Spleen (tissue), 11 donors: Measurements from ENCODE around the gene ATXN7. TPM values are rescaled to one million over a fixed set of nuclear protein-coding genes. Genes with fewer than 3 reads are reported as not detected.

Source experiments
- DNase-seq: peaks from one replicate; pipeline ENCODE4 v3.0.0-alpha.2; 2020
- H3K27ac ChIP-seq, 8 donors: fragments of 200-600 bp; sonication (generic) in 7 of 8; 1 replicate in 4 of 8; 2 replicates in 4 of 8; pipeline versions ENCODE4 v1.5.0 to v1.8.0; 2016 to 2021; ENCODE audit warnings: inconsistent platforms in 4 of 8, mild to moderate bottlenecking in 4 of 8, moderate library complexity in 1 of 8
- H3K27me3 ChIP-seq, 7 donors: fragments of 200-600 bp; sonication (generic) in 6 of 7; replicated peaks in 1 of 7; 1 replicate in 4 of 7; 2 replicates in 3 of 7; pipeline versions ENCODE4 v1.5.0 to v1.8.0; 2016 to 2021; ENCODE audit warnings: inconsistent platforms in 3 of 7, mild to moderate bottlenecking in 1 of 7
- H3K36me3 ChIP-seq, 6 donors: fragments of 200-600 bp; sonication (generic) in 5 of 6; 1 replicate in 4 of 6; 2 replicates in 2 of 6; pipeline versions ENCODE4 v1.5.0 to v1.8.0; 2016 to 2021; ENCODE audit warnings: inconsistent platforms in 2 of 6
- H3K4me1 ChIP-seq, 6 donors: fragments of 200-600 bp; sonication (generic) in 5 of 6; 1 replicate in 3 of 6; 2 replicates in 3 of 6; pipeline versions ENCODE4 v1.5.0 to v1.8.0; 2016 to 2021; ENCODE audit warnings: inconsistent platforms in 3 of 6
- H3K4me3 ChIP-seq, 8 donors: fragments of 200-600 bp; sonication (generic) in 7 of 8; 1 replicate in 4 of 8; 2 replicates in 4 of 8; pipeline versions ENCODE4 v1.5.0 to v1.8.0; 2016 to 2021; ENCODE audit warnings: inconsistent platforms in 4 of 8, mild to moderate bottlenecking in 4 of 8, moderate library complexity in 2 of 8
- H3K9me3 ChIP-seq, 8 donors: fragments of 200-600 bp; sonication (generic) in 7 of 8; 1 replicate in 4 of 8; 2 replicates in 4 of 8; pipeline versions ENCODE4 v1.5.0 to v1.8.0; 2016 to 2021; ENCODE audit warnings: inconsistent platforms in 4 of 8
- CTCF ChIP-seq, 11 experiments: fragments of 200-600 bp in 7 of 11; fragments of 450-650 bp in 4 of 11; sonication (generic) in 4 of 11; IDR thresholded peaks in 8 of 11; conservative IDR thresholded peaks in 3 of 11; 1 replicate in 7 of 11; 2 replicates in 4 of 11; pipeline versions ENCODE4 v1.4.0 to v1.8.0; 2016 to 2021; ENCODE audit warnings: antibody characterized with exemption in 11 of 11, inconsistent platforms in 4 of 11, mild to moderate bottlenecking in 1 of 11
- POLR2A ChIP-seq, 3 donors: fragments of 450-650 bp; IDR thresholded peaks; one replicate each; pipeline ENCODE4 v1.5.1; 2017; ENCODE audit warnings: antibody characterized with exemption in 3 of 3, mild to moderate bottlenecking in 1 of 3
- POLR2AphosphoS5 ChIP-seq, 3 donors: sonication (generic); formaldehyde crosslinking; IDR thresholded peaks; one replicate each; pipeline ENCODE4 v1.5.1; 2017; ENCODE audit warnings: antibody characterized with exemption in 3 of 3
- WGBS, 5 donors: extraction: QIAGEN DNeasy Blood & Tissue Kit in 3 of 5; methylation state at CpG; one replicate each; pipeline versions ENCODE4 v1.1.5 to v1.1.7; 2013 to 2018; 5-methylcytosine and 5-hydroxymethylcytosine counted together
- intact Hi-C: fragments of 100-400 bp; cut with DNase I; formaldehyde crosslinking; loops from one replicate; pipeline ENCODE4 v1.15.0; 2023; ENCODE audit warnings: low total_unique reads
- polyA plus RNA-seq, 3 donors: library from polyadenylated mRNA; stranded (reverse); fragments of 200-250 nt; gene quantifications; one replicate each; pipeline ENCODE4 v1.2.1, GENCODE V29; 2013
- total RNA-seq, 7 donors: library from RNA; depleted of rRNA in 3 of 7; stranded (reverse); fragments of >200 nt in 3 of 7; fragmentation: NEBNext Ultra II Directional in 4 of 7; extraction: Animal tissue kit (Norgen Biotek cat#: 25700) in 4 of 7; gene quantifications; one replicate each; pipeline versions ENCODE4 v1.1.0 to v1.2.1, GENCODE V29; 2016 to 2021
- donor health status: healthy with polysubstance abuse.
- donor health status: DM: no; HTN: no; CAD: no; lungs with moderate emphysema.
- donor health status: DM: no; HTN: no; CAD: no.
- donor health status: Bipolar disorder and iron deficiency.
- donor health status: healthy.
- donor health status: DM: no; HTN: no; CAD: no.
- donor health status: DM: yes; HTN: yes; CAD: no.

ATXN7 gene
- total and polyA plus RNA-seq, 10 donors = 1.9 to 91.8 (median 54.7) TPM

- H3K4me3 ChIP-seq = no peak overlapping the region
- DNase-seq = no peak
- TF ChIP-seq CTCF (IDR thresholded peaks at IDR 0.05 in 8 of 11, conservative IDR thresholded peaks at IDR 0.05 in 3 of 11) = peak; percentile 70 to 89 (median 85)
- no peak for TF ChIP-seq POLR2AphosphoS5 (IDR thresholded peaks at IDR 0.05)
- peaks cover 0 to 6% (median 0%) of the 10 kb centered on the region in 6 donors for H3K4me1 ChIP-seq
- H3K36me3 ChIP-seq = no peaks in the 10 kb centered on the region
- no peaks in the 10 kb centered on the region for H3K27me3 ChIP-seq
- intact Hi-C loops = loop anchor here (5.0 kb wide), 1 partner anchor 466 kb away; no protein-coding TSS in a partner anchor
- 43 to 49% (median 46%) methylated on average over 10 of the region's 10 CpGs for WGBS, 5 donors
- no peak overlapping the region for H3K27ac ChIP-seq
- no peaks in the 10 kb centered on the region for H3K9me3 ChIP-seq
Measured at GRCh38 chr3:63818282-63819150, 45.2 kb upstream of the ATXN7 start.

GRCh38 chr3:63819151-63819398 is 44.6 kb upstream of the ATXN7 start, which contains the start of gene C3orf49:
C3orf49 (plus strand) TSS chr3:63819299; CDS start chr3:63819472, 173 bp downstream.
- H3K4me1 ChIP-seq = peaks cover 0 to 6% (median 0%) of the 10 kb centered on the region in 6 donors
- H3K9me3 ChIP-seq = no peaks in the 10 kb centered on the region
- TF ChIP-seq POLR2AphosphoS5 (IDR thresholded peaks at IDR 0.05) (no peak), POLR2A (IDR thresholded peaks at IDR 0.05) (no peak), CTCF (IDR thresholded peaks at IDR 0.05 in 8 of 11, conservative IDR thresholded peaks at IDR 0.05 in 3 of 11) (no peak)
- no peak for DNase-seq
- no peak within 1 kb of the TSS for H3K27ac ChIP-seq
- intact Hi-C loops = loop anchor here (5.0 kb wide), 1 partner anchor 467 kb away; no protein-coding TSS in a partner anchor
- H3K27me3 ChIP-seq = no peaks in the 10 kb centered on the region
- no peaks in the 10 kb centered on the region for H3K36me3 ChIP-seq
- H3K4me3 ChIP-seq = no peak within 1 kb of the TSS
- 93 to 100% (median 97%) methylated on average over 1 of the region's 1 CpG for WGBS, 5 donors

GRCh38 chr3:63824309-63824708 is 39.4 kb upstream of the ATXN7 start:
- Histone ChIP-seq H3K27ac (no peak overlapping the region), H3K9me3 (no peaks in the 10 kb centered on the region), H3K27me3 (no peaks in the 10 kb centered on the region), H3K36me3 (peaks cover 0 to 21% (median 2%) of the 10 kb centered on the region in 6 donors), H3K4me1 (no peaks in the 10 kb centered on the region), H3K4me3 (no peak overlapping the region)
- TF ChIP-seq CTCF (IDR thresholded peaks at IDR 0.05 in 8 of 11, conservative IDR thresholded peaks at IDR 0.05 in 3 of 11) (no peak), POLR2AphosphoS5 (IDR thresholded peaks at IDR 0.05) (no peak), POLR2A (IDR thresholded peaks at IDR 0.05) (no peak)
- no peak for DNase-seq
- 87 to 97% (median 91%) methylated on average over 4 of the region's 4 CpGs for WGBS, 5 donors
- intact Hi-C loops = no loop called here

GRCh38 chr3:63830526-63830925 is 33.1 kb upstream of the ATXN7 start:
- H3K9me3 ChIP-seq = no peaks in the 10 kb centered on the region
- H3K27ac ChIP-seq = no peak overlapping the region
- intact Hi-C loops = no loop called here
- no peak for DNase-seq
- no peak for TF ChIP-seq POLR2AphosphoS5 (IDR thresholded peaks at IDR 0.05)
- TF ChIP-seq CTCF (IDR thresholded peaks at IDR 0.05 in 8 of 11, conservative IDR thresholded peaks at IDR 0.05 in 3 of 11) = no peak
- no peak for TF ChIP-seq POLR2A (IDR thresholded peaks at IDR 0.05)
- no peak overlapping the region for H3K4me3 ChIP-seq
- no peaks in the 10 kb centered on the region for H3K4me1 ChIP-seq
- H3K27me3 ChIP-seq = no peaks in the 10 kb centered on the region
- WGBS, 5 donors = 93 to 97% (median 96%) methylated on average over 6 of the region's 6 CpGs
- H3K36me3 ChIP-seq = peaks cover 0 to 82% (median 42%) of the 10 kb centered on the region in 6 donors
